ENCODE results near the gene SEC16A.

The SEC16A gene

GRCh38 chr9:136455043-136456002 is 27.5 kb downstream of the SEC16A start:
- Mint-ChIP-seq H3K4me1 (ENCODE audit: low read depth) (no peaks in the 10 kb centered on the region), H3K4me3 (no peak overlapping the region), H3K27me3 (no peaks in the 10 kb centered on the region), H3K36me3 (ENCODE audit: low read depth) (peaks cover 62% of the 10 kb centered on the region), H3K27ac (no peak overlapping the region), H3K9me3 (no peaks in the 10 kb centered on the region)

GRCh38 chr9:136454026-136454796 is 28.6 kb downstream of the SEC16A start:
- H3K27me3 Mint-ChIP-seq = no peaks in the 10 kb centered on the region
- no peak overlapping the region for H3K27ac Mint-ChIP-seq

GRCh38 chr9:136453326-136453725 is 29.5 kb downstream of the SEC16A start:
- Mint-ChIP-seq H3K27ac (no peak overlapping the region), H3K4me1 (ENCODE audit: low read depth) (no peaks in the 10 kb centered on the region), H3K4me3 (no peak overlapping the region), H3K27me3 (no peaks in the 10 kb centered on the region), H3K36me3 (ENCODE audit: low read depth) (peaks cover 59% of the 10 kb centered on the region), H3K9me3 (no peaks in the 10 kb centered on the region)

More at GRCh38 chr9:136454026-136454796, 28.6 kb downstream of the SEC16A start:
- Mint-ChIP-seq H3K4me3 (no peak overlapping the region), H3K4me1 (ENCODE audit: low read depth) (no peaks in the 10 kb centered on the region), H3K9me3 (no peaks in the 10 kb centered on the region), H3K36me3 (ENCODE audit: low read depth) (peaks cover 62% of the 10 kb centered on the region)

GRCh38 chr9:136451221-136451877 is 31.5 kb downstream of the SEC16A start:
- H3K27ac Mint-ChIP-seq = no peak overlapping the region
- H3K4me1 Mint-ChIP-seq (ENCODE audit: low read depth) = no peaks in the 10 kb centered on the region
- peaks cover 74% of the 10 kb centered on the region for H3K36me3 Mint-ChIP-seq (ENCODE audit: low read depth)
- no peaks in the 10 kb centered on the region for H3K27me3 Mint-ChIP-seq
- no peak overlapping the region for H3K4me3 Mint-ChIP-seq
- no peaks in the 10 kb centered on the region for H3K9me3 Mint-ChIP-seq

GRCh38 chr9:136448655-136449054 is 34.2 kb downstream of the SEC16A start:
- H3K36me3 Mint-ChIP-seq (ENCODE audit: low read depth) = peaks cover 68% of the 10 kb centered on the region
- H3K27ac Mint-ChIP-seq = no peak overlapping the region
- no peak overlapping the region for H3K4me3 Mint-ChIP-seq
- no peaks in the 10 kb centered on the region for H3K27me3 Mint-ChIP-seq
- no peaks in the 10 kb centered on the region for H3K4me1 Mint-ChIP-seq (ENCODE audit: low read depth)
- H3K9me3 Mint-ChIP-seq = no peaks in the 10 kb centered on the region

- Mint-ChIP-seq H3K4me3 (no peak overlapping the region), H3K27me3 (no peaks in the 10 kb centered on the region), H3K36me3 (ENCODE audit: low read depth) (peaks cover 62% of the 10 kb centered on the region), H3K9me3 (no peaks in the 10 kb centered on the region), H3K4me1 (ENCODE audit: low read depth) (no peaks in the 10 kb centered on the region), H3K27ac (no peak overlapping the region)
Measured at GRCh38 chr9:136447173-136447778, 35.6 kb downstream of the SEC16A start.

- H3K4me3 Mint-ChIP-seq = no peak overlapping the region
- H3K36me3 Mint-ChIP-seq (ENCODE audit: low read depth) = peaks cover 56% of the 10 kb centered on the region
- no peaks in the 10 kb centered on the region for H3K9me3 Mint-ChIP-seq
- no peak overlapping the region for H3K27ac Mint-ChIP-seq
- H3K4me1 Mint-ChIP-seq (ENCODE audit: low read depth) = no peaks in the 10 kb centered on the region
- no peaks in the 10 kb centered on the region for H3K27me3 Mint-ChIP-seq
Measured at GRCh38 chr9:136445799-136446198, 37.0 kb downstream of the SEC16A start.

- no peak overlapping the region for H3K4me3 Mint-ChIP-seq
- peaks cover 45% of the 10 kb centered on the region for H3K36me3 Mint-ChIP-seq (ENCODE audit: low read depth)
- no peaks in the 10 kb centered on the region for H3K4me1 Mint-ChIP-seq (ENCODE audit: low read depth)
Measured at GRCh38 chr9:136444102-136444501, 38.7 kb downstream of the SEC16A start.

GRCh38 chr9:136443687-136444086 is 39.2 kb downstream of the SEC16A start:
- Mint-ChIP-seq H3K4me3 (no peak overlapping the region), H3K27me3 (no peaks in the 10 kb centered on the region), H3K36me3 (ENCODE audit: low read depth) (peaks cover 44% of the 10 kb centered on the region), H3K4me1 (ENCODE audit: low read depth) (no peaks in the 10 kb centered on the region), H3K9me3 (no peaks in the 10 kb centered on the region), H3K27ac (no peak overlapping the region)

More at GRCh38 chr9:136444102-136444501, 38.7 kb downstream of the SEC16A start:
- H3K27me3 Mint-ChIP-seq = no peaks in the 10 kb centered on the region
- no peaks in the 10 kb centered on the region for H3K9me3 Mint-ChIP-seq
- H3K27ac Mint-ChIP-seq = no peak overlapping the region

GRCh38 chr9:136443087-136443486 is 39.8 kb downstream of the SEC16A start:
- Mint-ChIP-seq H3K27ac (no peak overlapping the region), H3K27me3 (no peaks in the 10 kb centered on the region), H3K4me1 (ENCODE audit: low read depth) (peaks cover 4% of the 10 kb centered on the region), H3K36me3 (ENCODE audit: low read depth) (peaks cover 38% of the 10 kb centered on the region), H3K9me3 (no peaks in the 10 kb centered on the region), H3K4me3 (no peak overlapping the region)

- H3K4me1 Mint-ChIP-seq (ENCODE audit: low read depth) = peaks cover 12% of the 10 kb centered on the region
- no peak overlapping the region for H3K27ac Mint-ChIP-seq
- H3K4me3 Mint-ChIP-seq = no peak overlapping the region
- H3K27me3 Mint-ChIP-seq = no peaks in the 10 kb centered on the region
- no peaks in the 10 kb centered on the region for H3K9me3 Mint-ChIP-seq
- peaks cover 30% of the 10 kb centered on the region for H3K36me3 Mint-ChIP-seq (ENCODE audit: low read depth)
Measured at GRCh38 chr9:136442265-136442664, 40.6 kb downstream of the SEC16A start.

GRCh38 chr9:136441681-136442245 is 41.1 kb downstream of the SEC16A start:
- Mint-ChIP-seq H3K27me3 (no peaks in the 10 kb centered on the region), H3K4me3 (no peak overlapping the region), H3K36me3 (ENCODE audit: low read depth) (peaks cover 26% of the 10 kb centered on the region), H3K27ac (no peak overlapping the region), H3K4me1 (ENCODE audit: low read depth) (peaks cover 17% of the 10 kb centered on the region), H3K9me3 (no peaks in the 10 kb centered on the region)

- H3K4me1 Mint-ChIP-seq (ENCODE audit: low read depth) = peaks cover 22% of the 10 kb centered on the region
- no peak overlapping the region for H3K27ac Mint-ChIP-seq
- peaks cover 21% of the 10 kb centered on the region for H3K36me3 Mint-ChIP-seq (ENCODE audit: low read depth)
- no peaks in the 10 kb centered on the region for H3K9me3 Mint-ChIP-seq
- no peaks in the 10 kb centered on the region for H3K27me3 Mint-ChIP-seq
- H3K4me3 Mint-ChIP-seq = no peak overlapping the region
Measured at GRCh38 chr9:136441191-136441680, 41.6 kb downstream of the SEC16A start.
